Gastroesophageal sphincter (tissue), 4 donors: ENCODE results near the gene SLTM. TPM values are rescaled to one million over a fixed set of nuclear protein-coding genes. Genes with fewer than 3 reads are reported as not detected.

Experiments used
- ATAC-seq: fragments of 150-250 bp; one replicate; pipeline ENCODE4 v1.9.1; 2016; ENCODE audit warnings: mild to moderate bottlenecking, moderate library complexity
- H3K27ac ChIP-seq, 4 donors: fragments of 200-600 bp; sonication (generic) in 3 of 4; 1 replicate in 3 of 4; 2 replicates in 1 of 4; pipeline ENCODE4 v1.5.1; 2016 to 2019
- H3K27me3 ChIP-seq: fragments of 200-600 bp; sonication (generic); one replicate; pipeline ENCODE4 v1.5.1; 2019
- H3K36me3 ChIP-seq, 2 donors: fragments of 200-600 bp; sonication (generic); one replicate each; pipeline ENCODE4 v1.5.1; 2019; ENCODE audit warnings: control low read depth in 1 of 2
- H3K4me1 ChIP-seq, 3 donors: fragments of 200-600 bp; sonication (generic); 1 replicate in 2 of 3; 2 replicates in 1 of 3; pipeline ENCODE4 v1.5.1; 2016 to 2019; ENCODE audit warnings: control low read depth in 2 of 3
- H3K4me3 ChIP-seq, 2 donors: fragments of 200-600 bp; sonication (generic); one replicate each; pipeline ENCODE4 v1.5.1; 2019; ENCODE audit warnings: mild to moderate bottlenecking in 1 of 2, moderate library complexity in 1 of 2
- H3K9me3 ChIP-seq, 3 donors: fragments of 200-600 bp; sonication (generic); one replicate each; pipeline ENCODE4 v1.5.1; 2017 to 2019; ENCODE audit warnings: control low read depth in 2 of 3
- EP300 ChIP-seq: sonication (generic); formaldehyde crosslinking; IDR thresholded peaks from one replicate; pipeline ENCODE4 v1.6.1; 2017; ENCODE audit warnings: antibody characterized with exemption, mild to moderate bottlenecking
- POLR2A ChIP-seq, 2 donors: fragments of 450-650 bp; IDR thresholded peaks; one replicate each; pipeline ENCODE4 v1.6.1; 2017; ENCODE audit warnings: antibody characterized with exemption in 2 of 2, mild to moderate bottlenecking in 2 of 2, moderate library complexity in 1 of 2
- POLR2AphosphoS5 ChIP-seq: sonication (generic); formaldehyde crosslinking; IDR thresholded peaks from one replicate; pipeline ENCODE4 v1.6.1; 2017; ENCODE audit warnings: antibody characterized with exemption
- WGBS, 2 donors: methylation state at CpG; one replicate each; pipeline ENCODE4 v1.1.5; 2018; ENCODE audit warnings: low coverage in 1 of 2; 5-methylcytosine and 5-hydroxymethylcytosine counted together
- total RNA-seq, 4 donors: library from RNA; depleted of rRNA; stranded (reverse); fragments of >200 nt; gene quantifications; one replicate each; pipeline ENCODE4 v1.1.0, GENCODE V29; 2016
- TF ChIP-seq, protein P1 (sequence below), 4 experiments: fragments of 200-600 bp in 2 of 4; fragments of 450-650 bp in 2 of 4; sonication (generic) in 1 of 4; IDR thresholded peaks; one replicate each; pipeline ENCODE4 v1.5.1; 2017 to 2019; ENCODE audit warnings: antibody characterized with exemption in 4 of 4, mild to moderate bottlenecking in 2 of 4, moderate library complexity in 2 of 4

The SLTM gene
- 100 to 1,000 TPM in 1 of 4 donors, 10 to 100 TPM in 3; 79.2 to 120 (median 84.4) TPM for total RNA-seq

DNA sequence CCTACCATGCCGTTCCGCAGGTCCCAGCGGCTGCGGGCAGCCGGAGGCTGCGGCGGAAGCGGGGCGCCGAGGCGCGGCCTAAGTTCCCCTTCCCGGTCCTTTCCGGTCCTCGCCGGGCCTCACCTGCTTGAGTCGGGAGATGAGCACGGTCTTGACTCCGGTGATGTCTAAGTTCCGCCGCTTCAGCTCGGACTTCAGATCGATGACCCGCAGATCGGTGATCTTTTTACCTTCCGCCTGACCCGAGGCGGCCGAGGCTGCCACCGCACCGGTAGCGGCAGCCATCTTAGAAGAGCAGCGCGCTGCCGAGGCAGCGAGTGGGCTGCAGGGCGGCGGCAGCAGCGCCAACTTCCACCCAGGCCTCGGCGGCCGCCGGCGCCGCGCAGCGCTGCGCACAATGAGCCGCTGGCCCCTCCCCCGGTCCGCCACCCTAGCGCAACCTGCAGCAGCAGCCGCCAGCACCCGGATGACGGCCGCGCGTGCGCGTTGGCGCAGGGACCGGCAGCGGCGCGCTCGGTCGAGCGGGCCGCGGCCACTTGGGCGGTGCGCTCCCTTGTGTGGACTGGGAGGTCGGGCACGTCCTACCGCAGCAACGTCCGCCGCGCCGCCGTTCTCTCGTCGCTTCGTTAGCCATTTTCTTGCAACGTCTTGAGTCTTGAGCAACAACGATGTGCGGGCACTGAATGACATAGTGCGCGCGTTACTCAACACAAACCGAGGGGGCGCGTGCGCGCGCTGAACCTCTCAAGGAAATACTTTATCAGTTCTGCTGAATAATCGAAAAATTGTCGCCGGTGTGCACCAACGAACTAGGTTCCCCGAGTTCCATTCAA is at the start of gene SLTM:
TSS of gene SLTM (minus strand) at position 399 of the 833 bp plus-strand sequence. CDS start at position 285, 114 bp downstream.
- peak; percentile 96 for ATAC-seq
- no peaks in the 10 kb centered on the region for H3K9me3 ChIP-seq
- no peaks in the 10 kb centered on the region for H3K27me3 ChIP-seq
- TF ChIP-seq EP300 = no peak
- peak; percentile 85 for TF ChIP-seq POLR2AphosphoS5
- peak; percentile 96 to 98 for TF ChIP-seq POLR2A (IDR thresholded peaks at IDR 0.05)
- TF ChIP-seq, protein P1, sequence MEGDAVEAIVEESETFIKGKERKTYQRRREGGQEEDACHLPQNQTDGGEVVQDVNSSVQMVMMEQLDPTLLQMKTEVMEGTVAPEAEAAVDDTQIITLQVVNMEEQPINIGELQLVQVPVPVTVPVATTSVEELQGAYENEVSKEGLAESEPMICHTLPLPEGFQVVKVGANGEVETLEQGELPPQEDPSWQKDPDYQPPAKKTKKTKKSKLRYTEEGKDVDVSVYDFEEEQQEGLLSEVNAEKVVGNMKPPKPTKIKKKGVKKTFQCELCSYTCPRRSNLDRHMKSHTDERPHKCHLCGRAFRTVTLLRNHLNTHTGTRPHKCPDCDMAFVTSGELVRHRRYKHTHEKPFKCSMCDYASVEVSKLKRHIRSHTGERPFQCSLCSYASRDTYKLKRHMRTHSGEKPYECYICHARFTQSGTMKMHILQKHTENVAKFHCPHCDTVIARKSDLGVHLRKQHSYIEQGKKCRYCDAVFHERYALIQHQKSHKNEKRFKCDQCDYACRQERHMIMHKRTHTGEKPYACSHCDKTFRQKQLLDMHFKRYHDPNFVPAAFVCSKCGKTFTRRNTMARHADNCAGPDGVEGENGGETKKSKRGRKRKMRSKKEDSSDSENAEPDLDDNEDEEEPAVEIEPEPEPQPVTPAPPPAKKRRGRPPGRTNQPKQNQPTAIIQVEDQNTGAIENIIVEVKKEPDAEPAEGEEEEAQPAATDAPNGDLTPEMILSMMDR (IDR thresholded peaks at IDR 0.05) = peak in 3 of 4 experiments; percentile 44 to 57 (median 48)
- peaks cover 5 to 42% (median 10%) of the 10 kb centered on the region in 3 donors for H3K4me1 ChIP-seq
- peak within 1 kb of the TSS; percentile 70 to 78 for H3K4me3 ChIP-seq
- H3K36me3 ChIP-seq = peaks cover 0 to 7% of the 10 kb centered on the region in 2 donors
- peak within 1 kb of the TSS; percentile 87 to 100 (median 96) for H3K27ac ChIP-seq
- 0% methylated on average over 2 to 4 of the region's 101 CpGs for whole genome bisulfite sequencing, 2 donors

DNA sequence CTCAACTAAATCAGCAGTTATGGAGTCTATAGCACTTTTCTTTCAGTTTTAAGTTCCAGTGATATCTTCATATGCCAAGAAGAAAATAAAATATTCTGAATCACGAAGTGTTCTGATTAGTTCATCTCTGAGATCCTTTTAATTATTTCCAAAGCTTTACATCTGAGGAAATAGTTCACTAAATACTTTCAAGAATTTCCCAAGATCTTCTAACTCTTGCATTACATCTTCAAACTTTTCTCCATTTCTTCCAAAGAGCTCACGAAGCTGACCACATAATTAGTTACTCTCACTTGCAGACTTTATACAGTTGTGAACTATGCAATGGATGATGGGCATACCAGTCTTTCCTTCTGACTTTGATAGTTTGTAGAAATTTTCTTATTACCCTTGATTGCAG is 49.8 kb upstream of the SLTM start:
- H3K36me3 ChIP-seq = no peaks in the 10 kb centered on the region
- ATAC-seq = no peak
- H3K4me1 ChIP-seq = peaks cover 0 to 15% (median 0%) of the 10 kb centered on the region in 3 donors
- TF ChIP-seq EP300 = no peak
- TF ChIP-seq, protein P1 (IDR thresholded peaks at IDR 0.05) = no peak
- TF ChIP-seq POLR2AphosphoS5 = no peak
- TF ChIP-seq POLR2A (IDR thresholded peaks at IDR 0.05) = no peak
- no peak overlapping the region for H3K4me3 ChIP-seq
- H3K27ac ChIP-seq = no peak overlapping the region
- H3K27me3 ChIP-seq = no peaks in the 10 kb centered on the region
- H3K9me3 ChIP-seq = no peaks in the 10 kb centered on the region
- 71 to 82% methylated on average over 2 of the region's 2 CpGs for WGBS, 2 donors

DNA sequence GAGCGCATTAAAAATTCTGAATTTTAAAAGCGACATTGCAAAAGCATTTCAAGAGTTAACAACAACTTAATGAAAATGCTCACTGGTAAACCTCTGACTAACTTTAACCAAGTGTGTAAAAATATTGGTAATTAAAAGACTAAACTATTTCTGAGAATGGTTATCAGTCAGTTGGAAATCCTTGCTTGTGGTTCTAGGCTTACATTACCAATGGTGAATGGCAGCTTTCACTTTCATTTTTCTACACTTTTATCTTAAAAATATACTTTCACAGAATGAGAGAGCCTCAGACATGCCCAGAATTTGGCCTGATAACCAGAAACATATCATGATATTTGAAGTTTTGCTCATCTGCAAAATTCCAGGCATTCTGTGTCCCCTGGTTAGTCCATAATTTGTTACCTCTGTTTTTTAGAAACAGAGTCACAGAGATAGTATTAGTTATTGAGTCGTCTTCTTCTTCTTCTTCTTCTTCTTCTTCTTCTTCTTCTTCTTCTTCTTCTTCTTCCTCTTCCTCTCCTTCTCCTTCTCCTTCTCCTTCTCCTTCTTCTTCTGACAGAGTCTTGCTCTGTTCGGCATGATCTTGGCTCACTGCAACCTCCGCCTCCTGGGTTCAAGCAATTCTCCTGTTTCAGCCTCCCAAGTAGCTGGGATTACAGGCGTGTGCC is 48.5 kb upstream of the SLTM start:
- Histone ChIP-seq H3K27ac (no peak overlapping the region), H3K27me3 (no peaks in the 10 kb centered on the region), H3K4me1 (peaks cover 0 to 13% (median 0%) of the 10 kb centered on the region in 3 donors), H3K4me3 (no peak overlapping the region), H3K9me3 (no peaks in the 10 kb centered on the region), H3K36me3 (no peaks in the 10 kb centered on the region)
- TF ChIP-seq POLR2A (IDR thresholded peaks at IDR 0.05) = no peak
- no peak for TF ChIP-seq EP300
- TF ChIP-seq, protein P1 (IDR thresholded peaks at IDR 0.05) = no peak
- TF ChIP-seq POLR2AphosphoS5 = no peak
- 59 to 84% methylated on average over 3 to 4 of the region's 6 CpGs for WGBS, 2 donors
- ATAC-seq = no peak

DNA sequence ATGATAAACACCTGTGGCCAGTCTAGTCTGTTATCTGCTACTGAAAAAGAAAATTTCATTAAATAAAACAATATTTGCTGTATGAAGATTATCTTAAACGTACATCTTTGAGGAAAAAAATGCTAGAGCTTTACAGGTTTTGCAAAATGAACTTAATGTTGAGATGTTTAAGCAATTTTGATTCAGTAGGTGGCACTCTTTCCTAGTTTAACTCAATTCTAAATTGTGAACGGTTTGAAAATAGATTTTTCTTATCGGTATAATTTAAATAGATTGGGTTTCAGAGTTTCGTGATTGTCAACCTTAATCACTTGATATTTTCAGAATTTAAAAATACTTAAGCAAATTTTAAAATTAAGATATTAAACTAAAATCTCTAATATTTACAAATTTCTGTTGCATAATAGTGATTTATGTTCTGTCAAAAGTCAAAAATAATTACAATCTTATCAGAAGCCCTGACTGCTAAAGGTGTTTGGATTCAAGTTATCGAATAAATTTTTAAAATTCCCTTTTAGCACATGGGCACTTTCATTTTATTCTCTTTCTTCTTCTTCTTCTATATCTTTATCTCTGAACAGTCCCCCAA is 47.0 kb upstream of the SLTM start:
- TF ChIP-seq EP300 (no peak), POLR2AphosphoS5 (no peak)
- TF ChIP-seq, protein P1 (IDR thresholded peaks at IDR 0.05) = peak; percentile 32 to 51 (median 38)
- H3K36me3 ChIP-seq = no peaks in the 10 kb centered on the region
- no peak overlapping the region for H3K27ac ChIP-seq
- no peaks in the 10 kb centered on the region for H3K9me3 ChIP-seq
- no peak for ATAC-seq
- H3K27me3 ChIP-seq = no peaks in the 10 kb centered on the region
- 5 to 8% methylated on average over 5 of the region's 5 CpGs for WGBS, 2 donors
- peaks cover 0 to 9% (median 0%) of the 10 kb centered on the region in 3 donors for H3K4me1 ChIP-seq
- H3K4me3 ChIP-seq = no peak overlapping the region
